Measurements from ENCODE around the gene ARHGEF28.

Gene ARHGEF28

GRCh38 chr5:73682176-73682575, 56.2 kb downstream of the ARHGEF28 start:
- Histone ChIP-seq H3K9me3 (ENCODE audit: insufficient read depth, low read length, severe bottlenecking) (no peaks in the 10 kb centered on the region), H3K4me2 (ENCODE audit: insufficient read depth, low read length) (no peak overlapping the region), H3K36me3 (ENCODE audit: insufficient read depth, low read length) (no peaks in the 10 kb centered on the region), H3K27me3 (ENCODE audit: insufficient read depth, low read length, poor library complexity) (no peaks in the 10 kb centered on the region), H3K27ac (ENCODE audit: low read length) (no peak overlapping the region), H3K9ac (ENCODE audit: low read depth, low read length) (no peak overlapping the region), H3K4me1 (ENCODE audit: insufficient read depth, low read length) (no peaks in the 10 kb centered on the region), H2AFZ (ENCODE audit: low read depth, low read length) (no peak overlapping the region), H3K79me2 (ENCODE audit: insufficient read depth, low read length) (no peaks in the 10 kb centered on the region), H4K20me1 (ENCODE audit: insufficient read depth, low read length) (no peaks in the 10 kb centered on the region), H3K4me3 (ENCODE audit: low read depth in 1 of 2, low read length in 2 of 2) (no peak overlapping the region)
- DNase-seq (no peak), ATAC-seq (ENCODE audit: insufficient read depth, low read depth) (no peak)
- no peak for TF ChIP-seq CTCF (IDR thresholded peaks at IDR 0.05; ENCODE audit: borderline replicate concordance, extremely low read depth, low read length, poor library complexity, severe bottlenecking)
- TF ChIP-seq EZH2 (IDR thresholded peaks at IDR 0.05; ENCODE audit: borderline replicate concordance, low read depth, low read length, severe bottlenecking) = no peak

- H3K27me3 ChIP-seq (ENCODE audit: insufficient read depth, low read length, poor library complexity) = no peaks in the 10 kb centered on the region
- TF ChIP-seq CTCF (IDR thresholded peaks at IDR 0.05; ENCODE audit: borderline replicate concordance, extremely low read depth, low read length, poor library complexity, severe bottlenecking) = no peak
- TF ChIP-seq EZH2 (IDR thresholded peaks at IDR 0.05; ENCODE audit: borderline replicate concordance, low read depth, low read length, severe bottlenecking) = no peak
- H3K27ac ChIP-seq (ENCODE audit: low read length) = no peak overlapping the region
- H3K36me3 ChIP-seq (ENCODE audit: insufficient read depth, low read length) = no peaks in the 10 kb centered on the region
- H3K9ac ChIP-seq (ENCODE audit: low read depth, low read length) = no peak overlapping the region
- no peak overlapping the region for H2AFZ ChIP-seq (ENCODE audit: low read depth, low read length)
- no peak overlapping the region for H3K4me2 ChIP-seq (ENCODE audit: insufficient read depth, low read length)
- no peak overlapping the region for H3K4me3 ChIP-seq (ENCODE audit: low read depth in 1 of 2, low read length in 2 of 2)
- DNase-seq (no peak), ATAC-seq (ENCODE audit: insufficient read depth, low read depth) (no peak)
- H3K4me1 ChIP-seq (ENCODE audit: insufficient read depth, low read length) = no peaks in the 10 kb centered on the region
- no peaks in the 10 kb centered on the region for H3K79me2 ChIP-seq (ENCODE audit: insufficient read depth, low read length)
- H3K9me3 ChIP-seq (ENCODE audit: insufficient read depth, low read length, severe bottlenecking) = no peaks in the 10 kb centered on the region
- no peaks in the 10 kb centered on the region for H4K20me1 ChIP-seq (ENCODE audit: insufficient read depth, low read length)
Observed at GRCh38 chr5:73684691-73685090, 58.7 kb downstream of the ARHGEF28 start.

- TF ChIP-seq EZH2 (IDR thresholded peaks at IDR 0.05; ENCODE audit: borderline replicate concordance, low read depth, low read length, severe bottlenecking) = no peak
- no peak for TF ChIP-seq CTCF (IDR thresholded peaks at IDR 0.05; ENCODE audit: borderline replicate concordance, extremely low read depth, low read length, poor library complexity, severe bottlenecking)
- no peaks in the 10 kb centered on the region for H3K36me3 ChIP-seq (ENCODE audit: insufficient read depth, low read length)
Observed at GRCh38 chr5:73686912-73687311, 60.9 kb downstream of the ARHGEF28 start.

GRCh38 chr5:73687357-73687756, 61.4 kb downstream of the ARHGEF28 start:
- DNase-seq (no peak), ATAC-seq (ENCODE audit: insufficient read depth, low read depth) (no peak)
- no peak overlapping the region for H2AFZ ChIP-seq (ENCODE audit: low read depth, low read length)
- no peak overlapping the region for H3K27ac ChIP-seq (ENCODE audit: low read length)
- H3K79me2 ChIP-seq (ENCODE audit: insufficient read depth, low read length) = no peaks in the 10 kb centered on the region
- H3K9ac ChIP-seq (ENCODE audit: low read depth, low read length) = no peak overlapping the region
- H3K4me1 ChIP-seq (ENCODE audit: insufficient read depth, low read length) = no peaks in the 10 kb centered on the region
- TF ChIP-seq EZH2 (IDR thresholded peaks at IDR 0.05; ENCODE audit: borderline replicate concordance, low read depth, low read length, severe bottlenecking) (no peak), CTCF (IDR thresholded peaks at IDR 0.05; ENCODE audit: borderline replicate concordance, extremely low read depth, low read length, poor library complexity, severe bottlenecking) (no peak)
- no peak overlapping the region for H3K4me3 ChIP-seq (ENCODE audit: low read depth in 1 of 2, low read length in 2 of 2)
- no peaks in the 10 kb centered on the region for H3K9me3 ChIP-seq (ENCODE audit: insufficient read depth, low read length, severe bottlenecking)
- no peaks in the 10 kb centered on the region for H3K36me3 ChIP-seq (ENCODE audit: insufficient read depth, low read length)
- H3K27me3 ChIP-seq (ENCODE audit: insufficient read depth, low read length, poor library complexity) = no peaks in the 10 kb centered on the region
- H3K4me2 ChIP-seq (ENCODE audit: insufficient read depth, low read length) = no peak overlapping the region
- H4K20me1 ChIP-seq (ENCODE audit: insufficient read depth, low read length) = no peaks in the 10 kb centered on the region

More at GRCh38 chr5:73686912-73687311, 60.9 kb downstream of the ARHGEF28 start:
- no peak overlapping the region for H2AFZ ChIP-seq (ENCODE audit: low read depth, low read length)
- no peak overlapping the region for H3K9ac ChIP-seq (ENCODE audit: low read depth, low read length)
- H3K27ac ChIP-seq (ENCODE audit: low read length) = no peak overlapping the region
- no peaks in the 10 kb centered on the region for H4K20me1 ChIP-seq (ENCODE audit: insufficient read depth, low read length)
- no peaks in the 10 kb centered on the region for H3K79me2 ChIP-seq (ENCODE audit: insufficient read depth, low read length)
- ATAC-seq (ENCODE audit: insufficient read depth, low read depth) (no peak), DNase-seq (no peak)
- no peaks in the 10 kb centered on the region for H3K27me3 ChIP-seq (ENCODE audit: insufficient read depth, low read length, poor library complexity)
- H3K4me2 ChIP-seq (ENCODE audit: insufficient read depth, low read length) = no peak overlapping the region
- H3K9me3 ChIP-seq (ENCODE audit: insufficient read depth, low read length, severe bottlenecking) = no peaks in the 10 kb centered on the region
- no peak overlapping the region for H3K4me3 ChIP-seq (ENCODE audit: low read depth in 1 of 2, low read length in 2 of 2)
- H3K4me1 ChIP-seq (ENCODE audit: insufficient read depth, low read length) = no peaks in the 10 kb centered on the region

All from DND-41 (cell line).